Colonic mucosa (tissue), 4 donors: ENCODE data around the gene DMD. TPM values are rescaled to one million over a fixed set of nuclear protein-coding genes. Genes with fewer than 3 reads are reported as not detected.

Experiments
- DNase-seq: peaks from one replicate; pipeline ENCODE4 v3.0.0-alpha.2; 2020
- H3K27ac ChIP-seq: fragments of 200-600 bp; one replicate; pipeline ENCODE4 v1.8.0; 2021
- H3K27me3 ChIP-seq: fragments of 200-600 bp; one replicate; pipeline ENCODE4 v1.8.0; 2021
- H3K36me3 ChIP-seq: fragments of 200-600 bp; one replicate; pipeline ENCODE4 v1.8.0; 2021
- H3K4me1 ChIP-seq: fragments of 200-600 bp; one replicate; pipeline ENCODE4 v1.8.0; 2021; ENCODE audit warnings: mild to moderate bottlenecking
- H3K4me3 ChIP-seq: fragments of 200-600 bp; one replicate; pipeline ENCODE4 v1.8.0; 2021
- H3K9ac ChIP-seq, 2 donors: one replicate each; pipeline ENCODE4 v1.7.0; 2013; ENCODE audit warnings: control low read depth in 2 of 2, low read depth in 2 of 2, low read length in 2 of 2
- H3K9me3 ChIP-seq: fragments of 200-600 bp; one replicate; pipeline ENCODE4 v1.8.0; 2021
- CTCF ChIP-seq: fragments of 200-600 bp; IDR thresholded peaks from one replicate; pipeline ENCODE4 v1.8.0; 2022; ENCODE audit warnings: antibody characterized with exemption, mild to moderate bottlenecking
- intact Hi-C: fragments of 100-400 bp; cut with DNase I; formaldehyde crosslinking; loops from one replicate; pipeline ENCODE4 v1.14.1; 2022
- total RNA-seq, 2 donors: library from RNA; stranded (reverse); fragmentation: NEBNext Ultra II Directional in 1 of 2; extraction: Animal tissue kit (Norgen Biotek cat#: 25700) in 1 of 2; gene quantifications; one replicate each; pipeline ENCODE4 v1.2.1, GENCODE V29; 2021
- donor health status: healthy.
- donor health status: DM: no; HTN: no; CAD: no.
- donor health status: DM: no; HTN: no; CAD: no.

Gene DMD
- total RNA-seq, 2 donors from 2014 or later = 7.3 to 24.5 TPM

- DNase-seq = no peak
- Histone ChIP-seq H3K27ac (no peak overlapping the region), H3K36me3 (no peaks in the 10 kb centered on the region), H3K4me1 (no peaks in the 10 kb centered on the region), H3K9me3 (no peaks in the 10 kb centered on the region), H3K27me3 (no peaks in the 10 kb centered on the region), H3K4me3 (no peak overlapping the region), H3K9ac (no peak overlapping the region)
- TF ChIP-seq CTCF = no peak
- intact Hi-C loops = no loop called here
Measured at GRCh38 chrX:31808357-31808756, 1403.0 kb downstream of the DMD start.

GRCh38 chrX:31807165-31807564 is 1404.2 kb downstream of the DMD start:
- no peak for TF ChIP-seq CTCF
- DNase-seq = no peak
- intact Hi-C loops = no loop called here
- H3K4me3 ChIP-seq = no peak overlapping the region
- H3K4me1 ChIP-seq = no peaks in the 10 kb centered on the region
- H3K9ac ChIP-seq = no peak overlapping the region
- H3K27me3 ChIP-seq = no peaks in the 10 kb centered on the region
- H3K36me3 ChIP-seq = no peaks in the 10 kb centered on the region
- H3K27ac ChIP-seq = no peak overlapping the region
- no peaks in the 10 kb centered on the region for H3K9me3 ChIP-seq

GRCh38 chrX:31805781-31806180 is 1405.6 kb downstream of the DMD start:
- H3K36me3 ChIP-seq = no peaks in the 10 kb centered on the region
- no peak overlapping the region for H3K27ac ChIP-seq
- H3K27me3 ChIP-seq = no peaks in the 10 kb centered on the region
- H3K4me3 ChIP-seq = no peak overlapping the region
- no peak for DNase-seq
- intact Hi-C loops = no loop called here
- H3K4me1 ChIP-seq = no peaks in the 10 kb centered on the region
- no peaks in the 10 kb centered on the region for H3K9me3 ChIP-seq
- TF ChIP-seq CTCF = no peak
- no peak overlapping the region for H3K9ac ChIP-seq

GRCh38 chrX:31800219-31800618 is 1411.1 kb downstream of the DMD start:
- Histone ChIP-seq H3K27ac (no peak overlapping the region), H3K4me1 (no peaks in the 10 kb centered on the region), H3K9ac (no peak overlapping the region), H3K36me3 (no peaks in the 10 kb centered on the region), H3K27me3 (no peaks in the 10 kb centered on the region), H3K4me3 (no peak overlapping the region), H3K9me3 (no peaks in the 10 kb centered on the region)
- intact Hi-C loops = no loop called here
- no peak for TF ChIP-seq CTCF
- no peak for DNase-seq

GRCh38 chrX:31796624-31797023 is 1414.7 kb downstream of the DMD start:
- TF ChIP-seq CTCF = no peak

GRCh38 chrX:31747411-31747810 is 1463.9 kb downstream of the DMD start:
- no peak overlapping the region for H3K9ac ChIP-seq
- DNase-seq = no peak
- H3K27ac ChIP-seq = no peak overlapping the region
- H3K4me1 ChIP-seq = no peaks in the 10 kb centered on the region
- no peak overlapping the region for H3K4me3 ChIP-seq
- H3K9me3 ChIP-seq = no peaks in the 10 kb centered on the region
- intact Hi-C loops = no loop called here
- H3K36me3 ChIP-seq = no peaks in the 10 kb centered on the region
- no peaks in the 10 kb centered on the region for H3K27me3 ChIP-seq
- TF ChIP-seq CTCF = no peak

More at GRCh38 chrX:31796624-31797023, 1414.7 kb downstream of the DMD start:
- H3K36me3 ChIP-seq = no peaks in the 10 kb centered on the region
- no peak for DNase-seq
- H3K27me3 ChIP-seq = no peaks in the 10 kb centered on the region
- H3K4me3 ChIP-seq = no peak overlapping the region
- no peaks in the 10 kb centered on the region for H3K4me1 ChIP-seq
- no peaks in the 10 kb centered on the region for H3K9me3 ChIP-seq
- no peak overlapping the region for H3K9ac ChIP-seq
- intact Hi-C loops = no loop called here
- H3K27ac ChIP-seq = no peak overlapping the region
